GM12874 (cell line): ENCODE results near the gene TMEM170B.
A peak's percentile ranks its signal among the peaks of the same experiment; 100 is the strongest.

Experiments
- CTCF ChIP-seq: IDR thresholded peaks from 2 replicates; pipeline ENCODE4 v1.5.1; 2011; ENCODE audit warnings: low read depth, mild to moderate bottlenecking, control low read depth, low read length, moderate library complexity; ENCODE audit not compliant: insufficient read depth

TMEM170B gene

GRCh38 chr6:11580686-11581405 is 43.3 kb downstream of the TMEM170B start:
- TF ChIP-seq CTCF, result no peak

- no peak for TF ChIP-seq CTCF
These were observed 46.7 kb downstream of the TMEM170B start for GRCh38 chr6:11584244-11584643.

- 0 out of 2 replicates have a peak, but pooled peaks have one; percentile 33 for TF ChIP-seq CTCF
These were observed 48.0 kb downstream of the TMEM170B start for GRCh38 chr6:11585426-11586016.

GRCh38 chr6:11586117-11586516 is 48.6 kb downstream of the TMEM170B start:
- TF ChIP-seq CTCF, result no peak

- no peak for TF ChIP-seq CTCF
These were observed 49.0 kb downstream of the TMEM170B start for GRCh38 chr6:11586536-11586935.

- TF ChIP-seq CTCF, result no peak
These were observed 51.7 kb downstream of the TMEM170B start for GRCh38 chr6:11589261-11589660.

GRCh38 chr6:11592294-11592906 is 54.9 kb downstream of the TMEM170B start:
- TF ChIP-seq CTCF, result no peak
